ENCODE results near the gene LCK. TPM values are rescaled to one million over a fixed set of nuclear protein-coding genes. Genes with fewer than 3 reads are reported as not detected.

The LCK gene
- total and polyA plus RNA-seq, 9 of the 15 experiments (the other 6 are each of a cell fraction or from before 2014, with no cell fraction given), result 0.04 to 0.47 (median 0.13) TPM; not detected in 6

- TF ChIP-seq ZBTB40 (IDR thresholded peaks at IDR 0.05) (0 out of 2 replicates have a peak, but pooled peaks have one; percentile 41), ZBTB40 (CRISPR knock-in tag; IDR thresholded peaks at IDR 0.05) (no peak), ZNF175 (CRISPR knock-in tag; IDR thresholded peaks at IDR 0.05; ENCODE audit: low read depth) (0 out of 2 replicates have a peak, but pooled peaks have one; percentile 67), ZNF584 (CRISPR knock-in tag; IDR thresholded peaks at IDR 0.05; ENCODE audit: low read depth) (no peak), ZNF766 (CRISPR knock-in tag; conservative IDR thresholded peaks at IDR 0.05) (0 out of 2 replicates have a peak, but pooled peaks have one; percentile 54), TBP (optimal IDR thresholded peaks at IDR 0.05; ENCODE audit: low read depth, low read length) (peak; percentile 72), E2F8 (IDR thresholded peaks at IDR 0.05; ENCODE audit: low read depth, partially characterized antibody) (peak; percentile 58), ZNF518B (CRISPR knock-in tag; IDR thresholded peaks at IDR 0.05) (no peak), CHCHD3 (CRISPR knock-in tag; IDR thresholded peaks at IDR 0.05) (0 out of 2 replicates have a peak, but pooled peaks have one; percentile 73), ZFP1 (CRISPR knock-in tag; IDR thresholded peaks at IDR 0.05) (no peak)
Observed at GRCh38 chr1:32291708-32292538, 40.9 kb downstream of the LCK start, which contains the start of gene HDAC1 (continued).

All from K562 (cell line).